ENCODE data around the gene NSMF.

NSMF gene

DNA sequence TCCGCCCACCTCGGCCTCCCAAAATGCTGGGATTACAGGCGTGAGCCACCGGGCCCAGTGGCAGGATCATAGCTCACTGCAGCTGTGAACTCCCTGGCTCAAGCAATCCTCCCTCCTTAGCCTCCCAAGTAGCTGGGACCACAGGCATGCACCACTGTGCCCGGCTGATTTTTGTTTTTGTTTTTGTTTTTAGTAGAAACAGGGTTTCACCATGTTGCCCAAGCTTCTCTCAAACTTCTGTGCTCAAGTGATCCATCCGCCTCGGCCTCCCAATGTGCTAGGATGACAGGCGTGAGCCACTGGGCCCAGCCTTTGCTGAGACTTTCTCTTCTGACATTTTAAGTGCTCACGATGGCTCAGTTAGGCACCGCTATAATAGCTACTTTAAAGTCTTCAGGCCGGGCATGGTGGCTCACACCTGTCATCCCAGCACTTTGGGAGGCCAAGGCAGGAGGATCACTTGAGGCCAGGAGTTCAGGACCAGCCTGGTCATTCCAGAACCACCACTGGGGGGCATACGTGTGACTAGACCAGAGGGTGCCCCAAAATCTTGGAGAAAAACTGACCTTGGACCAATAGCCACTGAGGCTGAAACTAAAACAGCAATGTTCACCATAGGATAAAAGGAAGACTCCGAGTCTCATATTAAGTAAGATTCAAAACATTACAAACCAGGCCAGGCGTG lies 14.9 kb downstream of the NSMF start:
- DNase-seq, result no peak

- no peak for DNase-seq
Measured at GRCh38 chr9:137441935-137442321, 17.2 kb downstream of the NSMF start.

- no peak for DNase-seq
Measured at GRCh38 chr9:137441289-137441934, 17.7 kb downstream of the NSMF start, which contains the start of gene ENTPD8. TSS of gene ENTPD8 (minus strand) at chr9:137441357. CDS start at chr9:137438285, 3,072 bp downstream.

DNA sequence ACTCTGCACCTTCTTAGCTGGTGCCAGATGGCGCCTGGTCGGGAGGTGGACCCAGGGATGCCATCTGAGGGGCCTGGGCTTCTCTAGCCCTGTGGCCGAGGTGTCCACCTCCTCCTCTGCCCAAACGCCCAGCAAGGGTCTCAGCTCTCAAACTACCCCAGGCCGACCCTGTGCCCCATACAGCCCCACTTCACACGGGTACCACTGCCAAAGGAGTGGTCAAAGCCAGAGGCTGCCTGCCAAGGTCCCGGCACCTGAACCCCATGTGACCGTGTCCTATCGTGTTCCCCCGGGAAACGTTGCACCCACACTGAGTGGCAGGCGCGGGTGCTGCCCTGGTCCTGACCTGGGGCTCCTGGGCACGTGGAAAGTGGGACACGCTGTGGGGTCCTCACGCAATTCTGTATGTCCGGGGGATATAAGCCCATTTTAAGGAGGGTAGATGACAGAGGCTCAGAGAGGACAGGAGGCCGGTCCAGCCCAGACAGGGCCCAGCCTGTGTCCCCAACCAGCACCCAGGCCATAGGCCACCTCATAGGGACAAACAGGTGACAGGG lies 19.9 kb downstream of the NSMF start:
- no peak for DNase-seq

DNA sequence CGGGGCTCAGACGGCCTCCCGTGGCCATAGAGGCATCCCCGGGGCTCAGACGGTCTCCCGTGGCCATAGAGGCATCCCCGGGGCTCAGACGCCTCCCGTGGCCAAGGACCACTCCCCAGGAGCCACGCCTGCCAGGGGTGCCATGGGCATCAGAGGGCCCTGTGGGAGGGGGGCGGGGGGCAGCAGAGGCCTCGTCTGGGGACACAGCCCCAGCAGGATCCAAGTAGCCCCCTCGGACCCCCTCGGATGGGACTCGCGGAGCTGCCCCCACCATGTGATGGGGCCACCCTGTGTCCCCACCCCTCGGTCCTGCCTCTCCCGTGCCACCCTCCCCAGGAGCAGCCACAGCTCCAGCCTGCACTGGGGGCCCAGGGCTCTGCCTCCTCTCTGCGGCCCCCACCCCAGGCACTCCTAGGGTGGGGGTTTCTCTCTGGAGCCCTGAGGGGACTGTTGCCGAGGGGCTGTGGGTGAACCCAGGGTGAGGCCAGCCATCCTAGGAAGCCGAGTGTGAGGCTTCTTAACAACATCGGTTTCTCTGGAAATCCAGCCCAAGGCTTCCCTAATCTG lies 20.5 kb downstream of the NSMF start:
- no peak for DNase-seq

- DNase-seq, result no peak
Measured at GRCh38 chr9:137437691-137438590, 21.2 kb downstream of the NSMF start.

GRCh38 chr9:137436761-137437600 lies 22.2 kb downstream of the NSMF start:
- no peak for DNase-seq

DNA sequence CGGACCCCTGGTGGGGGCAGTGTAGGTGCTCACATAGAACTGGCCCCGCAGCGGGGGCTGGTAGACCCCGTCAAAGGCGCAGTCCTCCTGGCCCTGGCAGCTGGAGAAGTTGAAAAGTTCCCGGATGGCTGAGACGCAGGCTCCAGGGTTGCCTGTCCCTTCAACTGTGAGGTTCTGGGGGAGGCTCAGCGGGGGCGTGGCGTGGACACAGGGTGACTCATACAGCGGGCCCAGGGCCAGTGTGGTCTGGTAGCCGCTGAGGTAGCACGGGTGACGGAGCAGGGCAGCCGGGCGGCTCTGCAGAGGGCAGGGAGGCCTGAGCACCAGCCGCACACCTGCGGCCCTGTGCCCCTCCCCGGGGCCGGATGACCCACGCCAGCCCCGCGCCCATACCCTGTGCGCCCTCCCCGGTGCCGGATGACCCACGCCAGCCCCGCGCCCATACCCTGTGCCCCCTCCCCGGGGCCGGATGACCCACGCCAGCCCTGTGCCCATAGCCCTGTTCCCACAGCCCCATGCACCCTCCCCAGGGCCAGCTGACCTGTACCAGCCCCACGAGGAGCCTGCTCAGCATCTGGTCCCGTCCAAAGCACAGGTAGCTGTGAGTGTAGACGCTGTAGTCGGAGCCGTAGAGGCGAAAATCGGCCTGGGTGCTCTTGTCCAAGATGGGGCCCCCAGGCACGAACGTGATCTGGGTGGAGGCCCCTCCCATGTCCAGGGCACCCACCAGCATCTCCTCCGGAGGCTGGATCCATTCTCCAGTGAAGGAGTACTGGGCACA lies 23.0 kb downstream of the NSMF start:
- DNase-seq, result no peak

GRCh38 chr9:137435381-137435891 lies 23.7 kb downstream of the NSMF start:
- DNase-seq, result no peak

GRCh38 chr9:137434498-137435380 lies 24.4 kb downstream of the NSMF start:
- no peak for DNase-seq

- no peak for DNase-seq
Measured at GRCh38 chr9:137433916-137434431, 25.2 kb downstream of the NSMF start.

GRCh38 chr9:137433349-137433915 lies 25.7 kb downstream of the NSMF start:
- DNase-seq, result no peak

DNA sequence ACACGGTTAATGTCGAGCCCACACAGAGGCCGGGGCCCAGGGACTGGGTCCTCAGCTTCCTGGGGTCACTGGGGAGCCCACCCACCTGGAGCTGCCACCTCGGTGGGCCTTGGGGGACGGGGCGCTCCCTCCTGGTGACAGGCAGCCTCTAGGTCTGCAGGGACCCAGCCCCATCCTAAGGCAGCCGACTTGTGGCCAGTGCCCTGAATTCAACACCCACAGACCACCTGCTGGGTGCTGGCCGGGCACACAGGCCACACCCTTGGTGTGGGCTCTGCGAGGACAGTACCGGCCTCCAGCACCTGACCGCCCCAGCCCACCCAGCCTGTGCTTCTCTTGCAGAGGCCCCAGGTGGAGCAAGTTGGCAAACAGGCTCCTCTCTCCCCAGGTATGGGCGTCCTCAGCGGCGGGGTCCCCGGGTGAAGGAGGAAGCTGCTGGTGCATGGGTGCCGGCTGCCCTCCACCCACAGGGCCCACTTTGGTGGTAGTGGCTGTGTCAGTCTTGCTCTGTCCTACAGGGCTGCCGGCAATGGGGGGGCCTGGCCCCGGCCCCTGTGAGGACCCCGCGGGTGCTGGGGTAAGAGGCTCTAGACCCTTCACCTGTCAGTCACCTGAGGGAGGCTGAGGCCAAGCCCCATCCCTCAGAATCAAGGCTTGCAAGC lies 26.3 kb downstream of the NSMF start:
- DNase-seq, result no peak

- no peak for DNase-seq
Measured at GRCh38 chr9:137431416-137431931, 27.7 kb downstream of the NSMF start.

- DNase-seq, result no peak
Measured at GRCh38 chr9:137430723-137431415, 28.3 kb downstream of the NSMF start.

DNA sequence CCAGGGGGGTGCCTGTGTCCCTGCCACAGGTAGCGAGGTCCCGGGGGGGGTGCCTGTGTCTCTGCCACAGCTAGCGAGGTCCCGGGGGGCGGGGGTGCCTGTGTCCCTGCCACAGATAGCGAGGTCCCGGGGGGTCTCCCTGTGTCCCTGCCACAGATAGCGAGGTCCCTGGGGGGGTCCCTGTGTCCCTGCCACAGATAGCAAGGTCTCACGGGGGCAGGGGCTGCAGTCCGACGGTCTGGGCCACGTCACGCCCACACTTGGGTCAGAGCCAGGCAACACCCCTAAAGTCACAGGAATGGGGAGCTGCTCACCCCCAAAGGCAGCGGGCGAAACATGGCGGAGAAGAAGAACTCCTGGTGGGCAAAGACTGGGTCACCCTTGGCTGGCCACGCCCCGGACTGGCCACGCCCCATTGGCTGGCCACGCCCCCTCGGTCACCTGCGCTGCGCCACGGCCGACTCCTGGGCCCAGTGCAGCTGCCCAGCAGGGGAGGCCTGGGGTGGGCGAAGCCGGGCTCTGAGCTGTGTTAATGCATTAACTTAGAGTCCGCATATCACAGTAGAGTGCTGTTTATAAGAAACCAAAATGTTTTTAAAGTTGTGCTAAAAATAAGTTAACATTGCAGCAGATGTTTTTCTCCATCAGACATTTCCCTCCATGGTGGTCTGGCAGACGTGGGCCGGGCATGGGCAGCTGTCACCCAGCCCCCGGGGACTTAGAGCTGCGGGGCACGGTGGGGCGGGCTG lies 29.0 kb downstream of the NSMF start:
- DNase-seq, result no peak

- DNase-seq, result no peak
Measured at GRCh38 chr9:137429546-137429890, 29.6 kb downstream of the NSMF start.

All from activated CD4-positive, alpha-beta T cell treated with anti-CD3 and anti-CD28 coated beads, Interleukin-10, Interleukin-2, amounts not matched to agents 100 ng/mL and 50 ng/mL, durations not matched to agents 16 hours and 8 hours (primary cell).